Bronchial epithelial cell (primary cell): ENCODE data around the gene GPX5. TPM values are rescaled to one million over a fixed set of nuclear protein-coding genes. Genes with fewer than 3 reads are reported as not detected.
"Not testable (repeated sequence)": the region's sequence is repeated elsewhere in the genome, so short reads cannot be mapped to it uniquely, and the experiment has no call there.

Experiments used
- DNase-seq: peaks from one replicate; pipeline ENCODE4 v3.0.0-alpha.2; 2010; ENCODE audit warnings: low read depth
- FAIRE-seq: peaks from 2 replicates; lab custom pipeline; 2011; peaks lifted over from hg19 to GRCh38; lab: Jason Lieb, UNC
- H3K27me3 ChIP-seq: 2 replicates; pipeline ENCODE4 v1.5.1; 2011; ENCODE audit warnings: low read length; ENCODE audit not compliant: control insufficient read depth, insufficient read depth
- H3K36me3 ChIP-seq: 2 replicates; pipeline ENCODE4 v1.5.1; 2011; ENCODE audit warnings: low read length; ENCODE audit not compliant: control insufficient read depth, insufficient read depth
- H3K4me3 ChIP-seq: 2 replicates; pipeline ENCODE4 v1.5.1; 2011; ENCODE audit warnings: mild to moderate bottlenecking, low read depth, low read length, control low read depth
- total RNA-seq: library from RNA; depleted of rRNA; stranded (reverse); fragments of >200 nt; gene quantifications from 2 replicates; pipeline ENCODE4 v1.2.1, GENCODE V29; 2014
- TF ChIP-seq, protein P1 (sequence below): IDR thresholded peaks from 2 replicates; pipeline ENCODE4 v1.5.1; 2011; ENCODE audit warnings: mild to moderate bottlenecking, moderate library complexity, low read length, control low read depth, inconsistent platforms; ENCODE audit not compliant: insufficient read depth, severe bottlenecking

The GPX5 gene
- total RNA-seq, 1 donor from 2014 or later: not detected

DNA sequence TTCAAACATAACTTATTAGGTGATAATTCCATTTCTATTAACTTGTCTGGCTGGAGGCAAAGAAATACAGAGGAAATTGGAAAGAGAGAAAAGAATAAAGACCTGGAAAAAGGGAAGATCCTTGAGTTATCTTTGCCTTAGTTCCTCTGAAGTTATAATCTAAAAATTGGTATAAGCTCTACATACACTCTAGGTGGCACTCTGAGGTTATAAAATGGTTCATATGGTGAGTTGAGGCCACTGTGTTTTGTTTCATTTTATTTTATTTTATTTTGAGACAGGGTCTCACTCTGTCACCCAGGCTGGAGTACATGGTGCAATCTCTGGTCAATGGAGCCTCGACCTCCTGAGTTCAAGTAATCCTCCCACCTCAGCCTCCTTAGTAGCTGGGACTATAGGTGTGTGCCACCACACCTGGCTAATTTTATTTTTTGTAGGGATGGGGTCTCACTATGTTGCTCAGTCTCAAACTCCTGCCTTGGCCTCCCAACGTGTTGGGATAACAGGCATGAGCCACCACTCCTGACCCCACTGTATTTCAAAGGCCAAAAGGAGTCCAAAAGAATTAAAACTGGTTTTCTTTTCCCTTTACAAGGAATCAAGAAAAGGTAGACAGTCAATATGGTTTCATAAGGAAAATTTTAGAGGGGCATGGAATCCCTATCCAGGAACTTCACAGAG, 29.4 kb upstream of the GPX5 start:
- no peaks in the 10 kb centered on the region for H3K36me3 ChIP-seq
- TF ChIP-seq, protein P1, sequence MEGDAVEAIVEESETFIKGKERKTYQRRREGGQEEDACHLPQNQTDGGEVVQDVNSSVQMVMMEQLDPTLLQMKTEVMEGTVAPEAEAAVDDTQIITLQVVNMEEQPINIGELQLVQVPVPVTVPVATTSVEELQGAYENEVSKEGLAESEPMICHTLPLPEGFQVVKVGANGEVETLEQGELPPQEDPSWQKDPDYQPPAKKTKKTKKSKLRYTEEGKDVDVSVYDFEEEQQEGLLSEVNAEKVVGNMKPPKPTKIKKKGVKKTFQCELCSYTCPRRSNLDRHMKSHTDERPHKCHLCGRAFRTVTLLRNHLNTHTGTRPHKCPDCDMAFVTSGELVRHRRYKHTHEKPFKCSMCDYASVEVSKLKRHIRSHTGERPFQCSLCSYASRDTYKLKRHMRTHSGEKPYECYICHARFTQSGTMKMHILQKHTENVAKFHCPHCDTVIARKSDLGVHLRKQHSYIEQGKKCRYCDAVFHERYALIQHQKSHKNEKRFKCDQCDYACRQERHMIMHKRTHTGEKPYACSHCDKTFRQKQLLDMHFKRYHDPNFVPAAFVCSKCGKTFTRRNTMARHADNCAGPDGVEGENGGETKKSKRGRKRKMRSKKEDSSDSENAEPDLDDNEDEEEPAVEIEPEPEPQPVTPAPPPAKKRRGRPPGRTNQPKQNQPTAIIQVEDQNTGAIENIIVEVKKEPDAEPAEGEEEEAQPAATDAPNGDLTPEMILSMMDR: no peak
- peak; percentile 8 for DNase-seq
- H3K4me3 ChIP-seq: no peak overlapping the region
- H3K27me3 ChIP-seq: no peaks in the 10 kb centered on the region
- FAIRE-seq: no peak

DNA sequence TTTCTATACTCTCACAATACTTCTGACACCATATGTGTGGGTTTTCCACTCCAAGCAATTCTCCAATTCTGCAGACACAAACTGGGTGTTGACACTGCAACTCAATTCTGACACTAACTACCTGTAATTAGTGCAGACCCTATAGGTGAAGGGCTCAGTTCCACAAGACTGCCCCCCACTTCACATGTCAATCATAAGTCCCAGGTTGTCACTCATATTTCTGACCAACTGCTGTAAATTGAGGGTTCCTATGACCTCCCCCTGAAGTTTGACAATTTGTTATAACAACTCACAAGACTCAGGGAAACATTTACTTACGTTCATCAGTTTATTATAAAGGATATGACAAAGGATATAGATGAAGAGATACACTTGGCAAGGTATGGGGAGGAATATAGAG, 28.4 kb upstream of the GPX5 start:
- no peaks in the 10 kb centered on the region for H3K27me3 ChIP-seq
- no peak for FAIRE-seq
- no peak for DNase-seq
- TF ChIP-seq, protein P1: no peak
- no peak overlapping the region for H3K4me3 ChIP-seq
- H3K36me3 ChIP-seq: no peaks in the 10 kb centered on the region

- TF ChIP-seq, protein P1: no peak
- H3K4me3 ChIP-seq: no peak overlapping the region
- FAIRE-seq (no peak), DNase-seq (no peak)
- H3K36me3 ChIP-seq: no peaks in the 10 kb centered on the region
- H3K27me3 ChIP-seq: no peaks in the 10 kb centered on the region
These were observed 27.8 kb upstream of the GPX5 start for GRCh38 chr6:28497893-28498292.

- Histone ChIP-seq H3K27me3 (no peaks in the 10 kb centered on the region), H3K36me3 (no peaks in the 10 kb centered on the region), H3K4me3 (no peak overlapping the region)
- DNase-seq (no peak), FAIRE-seq (no peak)
- TF ChIP-seq, protein P1: no peak
These were observed 24.4 kb upstream of the GPX5 start for GRCh38 chr6:28501259-28501658.

DNA sequence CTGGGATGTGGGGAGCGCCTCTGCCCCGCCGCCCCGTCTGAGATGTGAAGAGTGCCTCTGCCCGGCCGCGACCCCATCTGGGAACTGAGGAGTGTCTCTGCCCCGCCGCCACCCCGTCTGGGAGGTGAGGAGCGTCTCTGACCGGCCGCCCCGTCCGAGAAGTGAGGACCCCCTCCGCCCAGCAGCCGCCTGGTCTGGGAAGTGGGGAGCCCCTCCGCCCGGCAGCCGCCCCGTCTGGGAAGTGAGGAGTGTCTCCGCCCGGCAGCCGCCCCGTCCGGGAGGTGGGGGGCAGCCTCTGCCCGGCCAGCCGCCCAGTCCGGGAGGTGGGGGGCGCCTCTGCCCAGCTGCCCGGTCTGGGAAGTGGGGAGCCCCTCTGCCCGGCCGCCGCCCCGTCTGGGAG, 23.5 kb upstream of the GPX5 start:
- not testable (repeated sequence) for DNase-seq, FAIRE-seq, H3K4me3 ChIP-seq, H3K27me3 ChIP-seq, H3K36me3 ChIP-seq

- H3K36me3 ChIP-seq, DNase-seq, H3K27me3 ChIP-seq, FAIRE-seq, H3K4me3 ChIP-seq: not testable (repeated sequence)
These were observed 22.9 kb upstream of the GPX5 start for GRCh38 chr6:28502709-28503305.
